Stomach smooth muscle (tissue), 2 donors: ENCODE measurements around the gene AGAP9.
"Not testable (repeated sequence)": the region's sequence is repeated elsewhere in the genome, so short reads cannot be mapped to it uniquely, and the experiment has no call there.

Experiments
- H3K27ac ChIP-seq: one replicate; pipeline ENCODE4 v1.7.0; 2013; ENCODE audit warnings: mild to moderate bottlenecking, low read length, inconsistent platforms
- H3K27me3 ChIP-seq, 2 donors: one replicate each; pipeline ENCODE4 v1.7.0; 2013; ENCODE audit warnings: low read length in 2 of 2; ENCODE audit not compliant: insufficient read depth in 2 of 2, control insufficient read depth in 1 of 2
- H3K36me3 ChIP-seq, 2 donors: one replicate each; pipeline ENCODE4 v1.7.0; 2013; ENCODE audit warnings: low read length in 2 of 2; ENCODE audit not compliant: control insufficient read depth in 2 of 2, insufficient read depth in 2 of 2
- H3K4me1 ChIP-seq: one replicate; pipeline ENCODE4 v1.7.0; 2013; ENCODE audit warnings: low read length; ENCODE audit not compliant: control insufficient read depth, insufficient read depth
- H3K4me3 ChIP-seq, 2 donors: one replicate each; pipeline ENCODE4 v1.7.0; 2013; ENCODE audit warnings: low read length in 2 of 2
- H3K9ac ChIP-seq, 2 donors: one replicate each; pipeline ENCODE4 v1.7.0; 2013; ENCODE audit warnings: low read length in 2 of 2, mild to moderate bottlenecking in 1 of 2
- H3K9me3 ChIP-seq, 2 donors: one replicate each; pipeline ENCODE4 v1.7.0; 2013; ENCODE audit warnings: low read length in 2 of 2; ENCODE audit not compliant: control insufficient read depth in 2 of 2
- donor health status: healthy.
- donor health status: Pancreatic carcinoma.

AGAP9 gene

DNA sequence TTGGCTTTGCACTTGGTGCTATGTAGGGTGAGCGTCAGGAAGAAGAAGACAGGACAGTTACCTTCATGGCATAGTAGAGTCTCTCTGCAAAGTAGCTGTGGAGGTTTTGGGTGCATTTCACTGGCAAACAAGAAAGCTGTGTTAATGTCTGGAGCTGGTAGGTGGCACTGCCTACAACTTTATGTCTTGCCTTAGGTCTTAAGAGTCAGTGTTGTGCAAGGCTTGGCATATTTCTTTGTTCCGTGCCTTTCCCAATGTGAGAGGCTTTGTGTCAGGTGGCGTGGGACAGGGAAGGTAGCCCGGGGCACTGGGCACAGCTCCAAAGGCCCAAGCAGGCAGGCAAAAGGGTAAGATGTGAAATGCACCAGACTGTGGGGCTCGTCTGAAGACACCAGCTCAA lies 51.4 kb downstream of the AGAP9 start:
- not testable (repeated sequence) for H3K4me3 ChIP-seq, H3K9me3 ChIP-seq, H3K36me3 ChIP-seq, H3K27ac ChIP-seq, H3K27me3 ChIP-seq, H3K9ac ChIP-seq, H3K4me1 ChIP-seq

DNA sequence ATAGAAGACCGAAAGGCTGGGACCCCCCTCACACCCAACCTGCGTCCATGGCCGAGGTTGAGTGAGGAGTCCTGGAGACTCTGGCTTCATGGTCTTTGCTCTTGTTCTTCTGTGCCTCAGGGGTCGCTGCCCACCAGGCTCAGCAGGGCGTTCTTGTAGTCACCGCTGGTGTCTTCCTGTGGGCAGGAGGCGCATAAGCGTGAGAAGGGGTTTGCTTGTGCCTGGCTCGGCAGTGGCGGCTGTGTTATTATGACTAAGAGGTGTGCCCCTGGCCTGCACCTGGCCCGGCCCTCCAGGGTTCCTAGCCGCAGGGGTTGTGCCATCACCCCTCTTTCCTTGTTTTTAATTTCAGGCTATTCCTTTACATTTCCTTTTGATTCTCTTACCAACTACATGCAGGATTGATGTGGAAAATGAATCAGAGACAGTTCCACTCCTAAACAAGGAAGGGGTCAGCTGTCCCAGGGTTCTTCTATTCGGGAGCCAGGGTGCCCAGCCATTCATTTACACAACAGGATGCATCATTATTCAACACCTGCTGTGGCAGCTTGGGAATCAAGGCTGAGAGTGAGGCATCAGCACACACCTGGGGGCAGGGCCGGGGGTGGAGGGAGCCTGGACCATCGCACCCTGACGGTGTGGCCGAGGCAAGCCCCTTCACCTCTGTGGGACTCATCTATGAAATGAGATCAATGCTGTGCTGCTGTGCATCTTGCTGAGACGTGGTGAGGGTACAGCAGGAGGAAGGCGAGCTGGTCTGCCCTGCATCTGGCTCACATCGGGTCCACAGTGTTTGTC lies 54.5 kb downstream of the AGAP9 start:
- H3K9ac ChIP-seq, H3K4me1 ChIP-seq, H3K4me3 ChIP-seq, H3K27ac ChIP-seq, H3K9me3 ChIP-seq, H3K36me3 ChIP-seq, H3K27me3 ChIP-seq: not testable (repeated sequence)

DNA sequence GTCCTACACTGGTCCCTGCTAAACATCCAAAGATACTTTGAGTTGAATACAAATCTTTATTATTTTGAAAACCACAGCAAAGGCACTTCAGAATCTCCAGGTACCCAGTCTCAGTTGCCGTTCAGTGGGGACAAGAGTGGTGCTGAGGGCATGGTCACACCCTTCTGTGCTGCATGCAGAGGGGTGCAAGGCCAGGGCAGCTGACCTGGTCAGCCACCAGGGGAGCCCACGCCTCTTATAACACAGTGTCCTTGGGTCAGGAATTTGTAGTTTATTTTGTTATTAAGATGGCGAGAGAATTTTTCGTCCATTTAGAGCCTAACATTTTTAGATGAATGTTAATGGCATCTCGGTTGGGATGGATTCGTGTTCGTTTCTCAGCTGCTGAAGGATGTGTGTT lies 55.5 kb downstream of the AGAP9 start:
- H3K36me3 ChIP-seq, H3K4me1 ChIP-seq, H3K4me3 ChIP-seq, H3K27ac ChIP-seq, H3K9me3 ChIP-seq, H3K9ac ChIP-seq, H3K27me3 ChIP-seq: not testable (repeated sequence)

DNA sequence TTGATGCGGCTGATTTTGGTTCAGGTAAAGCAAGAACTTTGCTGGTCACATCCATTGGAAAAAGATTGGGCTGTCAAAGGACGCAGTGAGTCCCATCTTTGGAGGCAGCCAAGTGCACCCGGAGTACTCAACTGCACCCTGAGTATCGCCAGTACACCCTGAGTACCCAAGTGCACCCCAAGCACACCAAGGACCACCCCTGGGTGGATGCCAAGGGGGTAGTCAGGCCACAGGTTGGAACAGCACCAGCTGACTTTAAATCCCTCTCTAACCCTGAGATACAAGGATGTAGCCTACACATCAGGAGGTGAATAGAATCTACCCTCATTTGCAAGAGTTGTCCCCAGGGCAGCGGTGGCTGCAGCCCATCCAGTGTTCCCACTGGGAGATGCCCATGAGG lies 56.0 kb downstream of the AGAP9 start:
- not testable (repeated sequence) for H3K9ac ChIP-seq, H3K27ac ChIP-seq, H3K27me3 ChIP-seq, H3K9me3 ChIP-seq, H3K4me3 ChIP-seq, H3K36me3 ChIP-seq, H3K4me1 ChIP-seq

GRCh38 chr10:47465216-47465917 lies 58.1 kb downstream of the AGAP9 start:
- not testable (repeated sequence) for H3K4me1 ChIP-seq, H3K9me3 ChIP-seq, H3K27me3 ChIP-seq, H3K9ac ChIP-seq, H3K27ac ChIP-seq, H3K4me3 ChIP-seq, H3K36me3 ChIP-seq

DNA sequence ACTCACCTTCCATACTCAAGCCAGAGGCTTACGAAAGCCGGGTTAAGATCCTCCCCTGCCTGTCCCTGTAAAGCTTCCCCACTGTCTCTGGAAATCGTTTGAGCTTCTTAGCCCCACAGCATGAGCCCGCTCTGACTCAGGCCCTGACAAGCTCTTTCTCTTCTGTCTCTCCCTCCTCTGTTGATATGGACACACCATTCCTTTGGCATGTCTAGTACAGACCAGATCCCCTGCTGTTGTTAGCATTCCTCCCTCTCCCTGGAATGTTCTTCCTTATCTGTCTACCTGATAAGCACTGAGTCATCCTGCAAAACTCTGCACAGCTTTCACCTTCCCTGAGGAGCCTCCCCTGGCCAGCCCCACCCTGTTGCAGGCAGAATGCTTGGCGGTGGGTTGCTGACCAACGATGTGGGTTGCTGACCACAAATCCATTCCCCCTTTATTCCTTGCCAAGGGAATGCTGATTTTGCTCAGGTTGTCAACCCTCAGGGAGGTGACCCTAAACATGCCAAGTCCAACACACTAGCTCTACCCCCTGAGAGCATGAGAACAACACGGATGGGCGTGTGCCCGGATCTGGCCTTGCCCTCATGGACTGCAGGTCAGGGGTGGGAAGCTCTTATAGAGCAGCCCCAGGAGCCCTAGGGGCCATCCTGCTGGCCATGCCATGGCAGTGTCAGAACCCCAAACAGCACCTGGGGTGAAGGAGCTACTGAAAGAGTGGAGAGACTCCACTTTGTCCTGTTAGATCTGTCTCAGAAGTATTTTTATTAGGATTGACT lies 60.7 kb downstream of the AGAP9 start:
- not testable (repeated sequence) for H3K27me3 ChIP-seq, H3K4me3 ChIP-seq, H3K9ac ChIP-seq, H3K4me1 ChIP-seq, H3K36me3 ChIP-seq, H3K9me3 ChIP-seq, H3K27ac ChIP-seq

GRCh38 chr10:47461261-47461687 lies 62.2 kb downstream of the AGAP9 start:
- not testable (repeated sequence) for H3K9ac ChIP-seq, H3K9me3 ChIP-seq, H3K27ac ChIP-seq, H3K27me3 ChIP-seq, H3K4me1 ChIP-seq, H3K36me3 ChIP-seq
- H3K4me3 ChIP-seq, result peak overlapping the region in 1 of 2 donors; percentile 22

DNA sequence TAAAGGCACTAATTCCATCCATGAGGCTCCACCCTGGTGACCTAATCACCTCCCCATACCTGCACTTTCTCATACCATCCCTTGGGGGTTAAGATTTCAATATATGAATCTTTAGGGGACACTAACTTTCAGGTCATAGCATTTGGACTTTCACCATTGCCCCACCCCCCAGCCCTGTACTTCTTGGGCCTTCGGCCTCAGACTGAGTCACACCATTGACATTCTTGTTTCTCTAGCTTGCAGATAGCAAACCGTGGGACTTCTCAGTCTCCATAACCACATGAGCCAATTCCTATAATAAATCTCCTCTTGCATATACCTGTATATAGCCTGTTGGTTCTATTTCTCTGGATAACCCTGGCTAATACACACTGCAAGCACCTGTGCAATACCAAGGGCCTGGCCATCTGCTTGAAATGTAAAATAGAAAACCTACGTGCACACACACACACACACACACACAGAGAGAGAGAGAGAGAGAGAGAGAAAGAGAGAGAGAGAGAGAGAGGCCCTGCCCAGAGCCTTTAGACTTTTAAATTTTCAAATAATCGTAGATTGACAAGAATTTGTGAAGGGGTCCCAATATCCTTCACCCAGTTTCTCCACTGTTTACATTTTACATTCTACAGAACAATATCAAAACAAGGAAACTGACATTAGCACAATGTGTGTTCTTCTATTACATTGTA lies 64.8 kb downstream of the AGAP9 start:
- Histone ChIP-seq H3K27ac (no peak overlapping the region), H3K36me3 (no peaks in the 10 kb centered on the region), H3K27me3 (no peaks in the 10 kb centered on the region), H3K9ac (no peak overlapping the region), H3K9me3 (no peaks in the 10 kb centered on the region), H3K4me1 (no peaks in the 10 kb centered on the region), H3K4me3 (no peak overlapping the region)

DNA sequence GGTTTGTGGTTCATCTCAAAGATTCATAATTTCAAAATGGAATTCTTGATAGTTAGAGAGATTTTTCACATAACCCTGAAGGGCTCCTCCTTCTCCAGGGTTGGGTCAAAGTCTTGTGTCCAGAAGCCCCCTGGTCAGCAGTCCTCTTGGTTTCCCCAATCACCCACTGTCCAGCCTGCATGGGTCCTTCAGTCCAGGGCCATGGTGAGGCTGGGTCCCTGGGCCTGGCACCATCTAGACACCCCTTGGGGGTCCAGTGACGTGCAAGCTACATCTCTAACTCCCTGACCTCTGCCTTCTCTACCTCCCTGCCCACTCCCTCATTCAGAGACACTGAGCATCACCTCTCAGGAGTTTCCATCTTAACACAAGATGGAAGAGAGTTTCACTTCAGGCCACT lies 65.6 kb downstream of the AGAP9 start:
- H3K36me3 ChIP-seq, result no peaks in the 10 kb centered on the region
- no peak overlapping the region for H3K4me3 ChIP-seq
- no peaks in the 10 kb centered on the region for H3K27me3 ChIP-seq
- H3K27ac ChIP-seq, result no peak overlapping the region
- no peak overlapping the region for H3K9ac ChIP-seq
- H3K4me1 ChIP-seq, result no peaks in the 10 kb centered on the region
- no peaks in the 10 kb centered on the region for H3K9me3 ChIP-seq

GRCh38 chr10:47457528-47457820 lies 66.0 kb downstream of the AGAP9 start:
- Histone ChIP-seq H3K27me3 (no peaks in the 10 kb centered on the region), H3K36me3 (no peaks in the 10 kb centered on the region), H3K9ac (no peak overlapping the region), H3K4me3 (no peak overlapping the region), H3K4me1 (no peaks in the 10 kb centered on the region), H3K9me3 (no peaks in the 10 kb centered on the region), H3K27ac (no peak overlapping the region)
